ENCODE results near the gene DNAJC17. TPM values are rescaled to one million over a fixed set of nuclear protein-coding genes. Genes with fewer than 3 reads are reported as not detected.

The DNAJC17 gene
- total and polyA plus RNA-seq, 2 of the 13 experiments (the other 11 are each of a cell fraction or from before 2014, with no cell fraction given): 22.2 to 26.5 TPM

DNA sequence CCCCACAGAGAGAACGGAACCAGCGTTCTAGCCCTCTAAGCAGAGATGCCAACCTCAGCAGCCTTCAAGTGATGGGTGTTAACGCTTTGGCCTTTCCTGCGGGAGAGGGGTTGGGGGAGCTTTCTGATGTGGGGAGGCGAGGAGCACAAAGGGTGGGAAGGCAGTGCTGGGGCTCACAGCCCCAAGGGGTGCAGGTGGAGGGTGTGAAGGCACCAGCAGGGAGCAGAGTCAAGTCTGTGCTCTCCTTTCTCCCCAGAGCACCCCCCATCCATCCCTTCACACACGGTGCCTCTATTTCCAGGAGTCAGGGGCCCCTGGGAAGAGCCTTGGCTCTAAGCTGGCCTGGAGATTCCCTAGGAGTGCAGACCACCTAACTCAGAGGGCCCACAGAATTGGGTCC, 33.4 kb downstream of the DNAJC17 start (continued):
- TF ChIP-seq, protein P1, sequence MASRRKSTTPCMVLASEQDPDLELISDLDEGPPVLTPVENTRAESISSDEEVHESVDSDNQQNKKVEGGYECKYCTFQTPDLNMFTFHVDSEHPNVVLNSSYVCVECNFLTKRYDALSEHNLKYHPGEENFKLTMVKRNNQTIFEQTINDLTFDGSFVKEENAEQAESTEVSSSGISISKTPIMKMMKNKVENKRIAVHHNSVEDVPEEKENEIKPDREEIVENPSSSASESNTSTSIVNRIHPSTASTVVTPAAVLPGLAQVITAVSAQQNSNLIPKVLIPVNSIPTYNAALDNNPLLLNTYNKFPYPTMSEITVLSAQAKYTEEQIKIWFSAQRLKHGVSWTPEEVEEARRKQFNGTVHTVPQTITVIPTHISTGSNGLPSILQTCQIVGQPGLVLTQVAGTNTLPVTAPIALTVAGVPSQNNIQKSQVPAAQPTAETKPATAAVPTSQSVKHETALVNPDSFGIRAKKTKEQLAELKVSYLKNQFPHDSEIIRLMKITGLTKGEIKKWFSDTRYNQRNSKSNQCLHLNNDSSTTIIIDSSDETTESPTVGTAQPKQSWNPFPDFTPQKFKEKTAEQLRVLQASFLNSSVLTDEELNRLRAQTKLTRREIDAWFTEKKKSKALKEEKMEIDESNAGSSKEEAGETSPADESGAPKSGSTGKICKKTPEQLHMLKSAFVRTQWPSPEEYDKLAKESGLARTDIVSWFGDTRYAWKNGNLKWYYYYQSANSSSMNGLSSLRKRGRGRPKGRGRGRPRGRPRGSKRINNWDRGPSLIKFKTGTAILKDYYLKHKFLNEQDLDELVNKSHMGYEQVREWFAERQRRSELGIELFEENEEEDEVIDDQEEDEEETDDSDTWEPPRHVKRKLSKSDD (CRISPR knock-in tag; IDR thresholded peaks at IDR 0.05; ENCODE audit: low read depth): no peak
- TF ChIP-seq GTF2F1 (IDR thresholded peaks at IDR 0.05; ENCODE audit: low read length) (no peak), ZNF484 (CRISPR knock-in tag; IDR thresholded peaks at IDR 0.05; ENCODE audit: borderline replicate concordance, low read depth) (no peak), RAD51 (IDR thresholded peaks at IDR 0.05; ENCODE audit: borderline replicate concordance) (no peak), ZNF619 (CRISPR knock-in tag; IDR thresholded peaks at IDR 0.05) (no peak), PCBP1 (IDR thresholded peaks at IDR 0.05; ENCODE audit: borderline replicate concordance, low read depth, low read length) (no peak), HES4 (CRISPR knock-in tag; IDR thresholded peaks at IDR 0.05; ENCODE audit: borderline replicate concordance) (no peak), TAF1 (CRISPR knock-in tag; IDR thresholded peaks at IDR 0.05) (no peak), ZHX2 (IDR thresholded peaks at IDR 0.05; ENCODE audit: low read depth) (no peak), ZHX2 (CRISPR knock-in tag; IDR thresholded peaks at IDR 0.05; ENCODE audit: borderline replicate concordance) (no peak), RERE (CRISPR knock-in tag; IDR thresholded peaks at IDR 0.05; ENCODE audit: low read depth) (no peak), BRCA1 (CRISPR knock-in tag; IDR thresholded peaks at IDR 0.05) (no peak), POLR2AphosphoS5 (IDR thresholded peaks at IDR 0.05; ENCODE audit: low read depth, low read length) (no peak), GZF1 (CRISPR knock-in tag; IDR thresholded peaks at IDR 0.05) (no peak)
- TF ChIP-seq, protein P2, sequence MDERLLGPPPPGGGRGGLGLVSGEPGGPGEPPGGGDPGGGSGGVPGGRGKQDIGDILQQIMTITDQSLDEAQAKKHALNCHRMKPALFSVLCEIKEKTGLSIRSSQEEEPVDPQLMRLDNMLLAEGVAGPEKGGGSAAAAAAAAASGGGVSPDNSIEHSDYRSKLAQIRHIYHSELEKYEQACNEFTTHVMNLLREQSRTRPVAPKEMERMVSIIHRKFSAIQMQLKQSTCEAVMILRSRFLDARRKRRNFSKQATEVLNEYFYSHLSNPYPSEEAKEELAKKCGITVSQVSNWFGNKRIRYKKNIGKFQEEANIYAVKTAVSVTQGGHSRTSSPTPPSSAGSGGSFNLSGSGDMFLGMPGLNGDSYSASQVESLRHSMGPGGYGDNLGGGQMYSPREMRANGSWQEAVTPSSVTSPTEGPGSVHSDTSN (CRISPR knock-in tag; IDR thresholded peaks at IDR 0.05): no peak

Data from HepG2 (cell line).